ENCODE measurements around the gene TOR1AIP2. TPM values are rescaled to one million over a fixed set of nuclear protein-coding genes. Genes with fewer than 3 reads are reported as not detected.

The TOR1AIP2 gene
- total and polyA plus RNA-seq, 2 of the 8 experiments (the other 6 are each of a cell fraction or from before 2014, with no cell fraction given), result 12.1 to 75.2 TPM

GRCh38 chr1:179816196-179816960 lies 61.2 kb downstream of the TOR1AIP2 start (continued):
- no peak for TF ChIP-seq CHD7 (IDR thresholded peaks at IDR 0.05; ENCODE audit: insufficient replicate concordance, low read length)

All from H1 (cell line).